ENCODE results near the gene AHRR. TPM values are rescaled to one million over a fixed set of nuclear protein-coding genes. Genes with fewer than 3 reads are reported as not detected.

AHRR gene
- total and polyA plus RNA-seq, 2 experiments from 2014 or later = 0.27 to 1.8 TPM

- H3K9me3 Mint-ChIP-seq = no peaks in the 10 kb centered on the region
- no peaks in the 10 kb centered on the region for H3K4me1 ChIP-seq (ENCODE audit: insufficient read depth)
- no peak overlapping the region for H2AFZ ChIP-seq
- no peak overlapping the region for H3K4me3 Mint-ChIP-seq
- no peaks in the 10 kb centered on the region for H3K36me3 ChIP-seq (ENCODE audit: insufficient read depth)
- H3K27ac Mint-ChIP-seq = no peak overlapping the region
- no peak; the same call in 2 of the 3 replicates for ATAC-seq
- no peak for DNase-seq (ENCODE audit: low spot score)
- H3K4me3 ChIP-seq = no peak overlapping the region
- H3K4me2 ChIP-seq = no peak overlapping the region
- no peaks in the 10 kb centered on the region for H3F3A ChIP-seq (replicated peaks; ENCODE audit: low read depth)
- no peaks in the 10 kb centered on the region for H3K79me2 ChIP-seq (replicated peaks; ENCODE audit: insufficient read depth)
- H3K36me3 Mint-ChIP-seq (ENCODE audit: low read depth) = no peaks in the 10 kb centered on the region
- peaks cover 11% of the 10 kb centered on the region for H3K27me3 Mint-ChIP-seq (ENCODE audit: insufficient read depth, low read depth, poor library complexity)
- peaks cover 4% of the 10 kb centered on the region; the same call in 1 of the 3 replicates for H3K4me1 Mint-ChIP-seq
- H3K9me2 ChIP-seq (ENCODE audit: insufficient read depth) = peaks cover 5% of the 10 kb centered on the region
- TF ChIP-seq EZH2 (IDR thresholded peaks at IDR 0.05; ENCODE audit: low read depth, unreplicated experiment) (no peak), ETS1 (IDR thresholded peaks at IDR 0.05) (no peak), NANOG (IDR thresholded peaks at IDR 0.05; ENCODE audit: borderline replicate concordance) (no peak), ZNF114 (CRISPR knock-in tag; IDR thresholded peaks at IDR 0.05) (no peak), STAT1 (IDR thresholded peaks at IDR 0.05; ENCODE audit: unreplicated experiment) (no peak), JUNB (IDR thresholded peaks at IDR 0.05; ENCODE audit: unreplicated experiment) (no peak), CREB1 (CRISPR knock-in tag; IDR thresholded peaks at IDR 0.05; ENCODE audit: low read depth) (no peak), EZH2phosphoT487 (IDR thresholded peaks at IDR 0.05; ENCODE audit: unreplicated experiment) (no peak), POLR2AphosphoS5 (IDR thresholded peaks at IDR 0.05; ENCODE audit: low read depth) (no peak), CTCF (conservative IDR thresholded peaks at IDR 0.05; ENCODE audit: low read depth in 2 of 2) (no peak), ZNF331 (CRISPR knock-in tag; IDR thresholded peaks at IDR 0.05; ENCODE audit: low read depth) (no peak)
- TF ChIP-seq, protein P1, sequence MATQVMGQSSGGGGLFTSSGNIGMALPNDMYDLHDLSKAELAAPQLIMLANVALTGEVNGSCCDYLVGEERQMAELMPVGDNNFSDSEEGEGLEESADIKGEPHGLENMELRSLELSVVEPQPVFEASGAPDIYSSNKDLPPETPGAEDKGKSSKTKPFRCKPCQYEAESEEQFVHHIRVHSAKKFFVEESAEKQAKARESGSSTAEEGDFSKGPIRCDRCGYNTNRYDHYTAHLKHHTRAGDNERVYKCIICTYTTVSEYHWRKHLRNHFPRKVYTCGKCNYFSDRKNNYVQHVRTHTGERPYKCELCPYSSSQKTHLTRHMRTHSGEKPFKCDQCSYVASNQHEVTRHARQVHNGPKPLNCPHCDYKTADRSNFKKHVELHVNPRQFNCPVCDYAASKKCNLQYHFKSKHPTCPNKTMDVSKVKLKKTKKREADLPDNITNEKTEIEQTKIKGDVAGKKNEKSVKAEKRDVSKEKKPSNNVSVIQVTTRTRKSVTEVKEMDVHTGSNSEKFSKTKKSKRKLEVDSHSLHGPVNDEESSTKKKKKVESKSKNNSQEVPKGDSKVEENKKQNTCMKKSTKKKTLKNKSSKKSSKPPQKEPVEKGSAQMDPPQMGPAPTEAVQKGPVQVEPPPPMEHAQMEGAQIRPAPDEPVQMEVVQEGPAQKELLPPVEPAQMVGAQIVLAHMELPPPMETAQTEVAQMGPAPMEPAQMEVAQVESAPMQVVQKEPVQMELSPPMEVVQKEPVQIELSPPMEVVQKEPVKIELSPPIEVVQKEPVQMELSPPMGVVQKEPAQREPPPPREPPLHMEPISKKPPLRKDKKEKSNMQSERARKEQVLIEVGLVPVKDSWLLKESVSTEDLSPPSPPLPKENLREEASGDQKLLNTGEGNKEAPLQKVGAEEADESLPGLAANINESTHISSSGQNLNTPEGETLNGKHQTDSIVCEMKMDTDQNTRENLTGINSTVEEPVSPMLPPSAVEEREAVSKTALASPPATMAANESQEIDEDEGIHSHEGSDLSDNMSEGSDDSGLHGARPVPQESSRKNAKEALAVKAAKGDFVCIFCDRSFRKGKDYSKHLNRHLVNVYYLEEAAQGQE (IDR thresholded peaks at IDR 0.05; ENCODE audit: unreplicated experiment) = no peak
- TF ChIP-seq, protein P2, sequence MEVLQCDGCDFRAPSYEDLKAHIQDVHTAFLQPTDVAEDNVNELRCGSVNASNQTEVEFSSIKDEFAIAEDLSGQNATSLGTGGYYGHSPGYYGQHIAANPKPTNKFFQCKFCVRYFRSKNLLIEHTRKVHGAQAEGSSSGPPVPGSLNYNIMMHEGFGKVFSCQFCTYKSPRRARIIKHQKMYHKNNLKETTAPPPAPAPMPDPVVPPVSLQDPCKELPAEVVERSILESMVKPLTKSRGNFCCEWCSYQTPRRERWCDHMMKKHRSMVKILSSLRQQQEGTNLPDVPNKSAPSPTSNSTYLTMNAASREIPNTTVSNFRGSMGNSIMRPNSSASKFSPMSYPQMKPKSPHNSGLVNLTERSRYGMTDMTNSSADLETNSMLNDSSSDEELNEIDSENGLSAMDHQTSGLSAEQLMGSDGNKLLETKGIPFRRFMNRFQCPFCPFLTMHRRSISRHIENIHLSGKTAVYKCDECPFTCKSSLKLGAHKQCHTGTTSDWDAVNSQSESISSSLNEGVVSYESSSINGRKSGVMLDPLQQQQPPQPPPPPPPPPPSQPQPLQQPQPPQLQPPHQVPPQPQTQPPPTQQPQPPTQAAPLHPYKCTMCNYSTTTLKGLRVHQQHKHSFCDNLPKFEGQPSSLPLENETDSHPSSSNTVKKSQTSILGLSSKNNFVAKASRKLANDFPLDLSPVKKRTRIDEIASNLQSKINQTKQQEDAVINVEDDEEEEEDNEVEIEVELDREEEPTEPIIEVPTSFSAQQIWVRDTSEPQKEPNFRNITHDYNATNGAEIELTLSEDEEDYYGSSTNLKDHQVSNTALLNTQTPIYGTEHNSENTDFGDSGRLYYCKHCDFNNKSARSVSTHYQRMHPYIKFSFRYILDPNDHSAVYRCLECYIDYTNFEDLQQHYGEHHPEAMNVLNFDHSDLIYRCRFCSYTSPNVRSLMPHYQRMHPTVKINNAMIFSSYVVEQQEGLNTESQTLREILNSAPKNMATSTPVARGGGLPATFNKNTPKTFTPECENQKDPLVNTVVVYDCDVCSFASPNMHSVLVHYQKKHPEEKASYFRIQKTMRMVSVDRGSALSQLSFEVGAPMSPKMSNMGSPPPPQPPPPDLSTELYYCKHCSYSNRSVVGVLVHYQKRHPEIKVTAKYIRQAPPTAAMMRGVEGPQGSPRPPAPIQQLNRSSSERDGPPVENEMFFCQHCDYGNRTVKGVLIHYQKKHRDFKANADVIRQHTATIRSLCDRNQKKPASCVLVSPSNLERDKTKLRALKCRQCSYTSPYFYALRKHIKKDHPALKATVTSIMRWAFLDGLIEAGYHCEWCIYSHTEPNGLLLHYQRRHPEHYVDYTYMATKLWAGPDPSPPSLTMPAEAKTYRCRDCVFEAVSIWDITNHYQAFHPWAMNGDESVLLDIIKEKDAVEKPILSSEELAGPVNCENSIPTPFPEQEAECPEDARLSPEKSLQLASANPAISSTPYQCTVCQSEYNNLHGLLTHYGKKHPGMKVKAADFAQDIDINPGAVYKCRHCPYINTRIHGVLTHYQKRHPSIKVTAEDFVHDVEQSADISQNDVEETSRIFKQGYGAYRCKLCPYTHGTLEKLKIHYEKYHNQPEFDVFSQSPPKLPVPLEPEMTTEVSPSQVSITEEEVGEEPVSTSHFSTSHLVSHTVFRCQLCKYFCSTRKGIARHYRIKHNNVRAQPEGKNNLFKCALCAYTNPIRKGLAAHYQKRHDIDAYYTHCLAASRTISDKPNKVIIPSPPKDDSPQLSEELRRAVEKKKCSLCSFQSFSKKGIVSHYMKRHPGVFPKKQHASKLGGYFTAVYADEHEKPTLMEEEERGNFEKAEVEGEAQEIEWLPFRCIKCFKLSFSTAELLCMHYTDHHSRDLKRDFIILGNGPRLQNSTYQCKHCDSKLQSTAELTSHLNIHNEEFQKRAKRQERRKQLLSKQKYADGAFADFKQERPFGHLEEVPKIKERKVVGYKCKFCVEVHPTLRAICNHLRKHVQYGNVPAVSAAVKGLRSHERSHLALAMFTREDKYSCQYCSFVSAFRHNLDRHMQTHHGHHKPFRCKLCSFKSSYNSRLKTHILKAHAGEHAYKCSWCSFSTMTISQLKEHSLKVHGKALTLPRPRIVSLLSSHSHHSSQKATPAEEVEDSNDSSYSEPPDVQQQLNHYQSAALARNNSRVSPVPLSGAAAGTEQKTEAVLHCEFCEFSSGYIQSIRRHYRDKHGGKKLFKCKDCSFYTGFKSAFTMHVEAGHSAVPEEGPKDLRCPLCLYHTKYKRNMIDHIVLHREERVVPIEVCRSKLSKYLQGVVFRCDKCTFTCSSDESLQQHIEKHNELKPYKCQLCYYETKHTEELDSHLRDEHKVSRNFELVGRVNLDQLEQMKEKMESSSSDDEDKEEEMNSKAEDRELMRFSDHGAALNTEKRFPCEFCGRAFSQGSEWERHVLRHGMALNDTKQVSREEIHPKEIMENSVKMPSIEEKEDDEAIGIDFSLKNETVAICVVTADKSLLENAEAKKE (CRISPR knock-in tag; IDR thresholded peaks at IDR 0.05) = no peak
- no peaks in the 10 kb centered on the region for H3K27me3 ChIP-seq (ENCODE audit: insufficient read depth)
- H3K27ac ChIP-seq (ENCODE audit: low read depth) = no peak overlapping the region
- H4K20me1 ChIP-seq (replicated peaks; ENCODE audit: insufficient read depth) = no peaks in the 10 kb centered on the region
These were observed 99.9 kb downstream of the AHRR start for GRCh38 chr5:421287-421880.
